ENCODE data around the gene PDE8B.

GRCh38 chr5:77225531-77225930 lies 15.1 kb downstream of the PDE8B start:
- TF ChIP-seq, protein P1, sequence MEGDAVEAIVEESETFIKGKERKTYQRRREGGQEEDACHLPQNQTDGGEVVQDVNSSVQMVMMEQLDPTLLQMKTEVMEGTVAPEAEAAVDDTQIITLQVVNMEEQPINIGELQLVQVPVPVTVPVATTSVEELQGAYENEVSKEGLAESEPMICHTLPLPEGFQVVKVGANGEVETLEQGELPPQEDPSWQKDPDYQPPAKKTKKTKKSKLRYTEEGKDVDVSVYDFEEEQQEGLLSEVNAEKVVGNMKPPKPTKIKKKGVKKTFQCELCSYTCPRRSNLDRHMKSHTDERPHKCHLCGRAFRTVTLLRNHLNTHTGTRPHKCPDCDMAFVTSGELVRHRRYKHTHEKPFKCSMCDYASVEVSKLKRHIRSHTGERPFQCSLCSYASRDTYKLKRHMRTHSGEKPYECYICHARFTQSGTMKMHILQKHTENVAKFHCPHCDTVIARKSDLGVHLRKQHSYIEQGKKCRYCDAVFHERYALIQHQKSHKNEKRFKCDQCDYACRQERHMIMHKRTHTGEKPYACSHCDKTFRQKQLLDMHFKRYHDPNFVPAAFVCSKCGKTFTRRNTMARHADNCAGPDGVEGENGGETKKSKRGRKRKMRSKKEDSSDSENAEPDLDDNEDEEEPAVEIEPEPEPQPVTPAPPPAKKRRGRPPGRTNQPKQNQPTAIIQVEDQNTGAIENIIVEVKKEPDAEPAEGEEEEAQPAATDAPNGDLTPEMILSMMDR (IDR thresholded peaks at IDR 0.05), result no peak
- TF ChIP-seq POLR2A (IDR thresholded peaks at IDR 0.05), result no peak
